Activated CD8-positive, alpha-beta T cell treated with anti-CD3 and anti-CD28 coated beads for 36 hours (primary cell): ENCODE results near the gene GPX8. TPM values are rescaled to one million over a fixed set of nuclear protein-coding genes. Genes with fewer than 3 reads are reported as not detected.

ENCODE experiments used
- ATAC-seq: fragments of 200-7000 bp; cut with Tn5 transposase; one replicate; pipeline ENCODE4 v1.10.0; 2021; ENCODE audit warnings: mild to moderate bottlenecking, moderate library complexity
- CTCF ChIA-PET: fragments of 350-600 bp; sonication (Branson Sonifier 250); formaldehyde crosslinking; loops from one replicate; lab custom pipeline; 2021; ENCODE audit warnings: antibody characterized with exemption; lab: Charles Lee
- POLR2A ChIA-PET: fragments of 350-600 bp; sonication (Branson Sonifier 250); formaldehyde crosslinking; loops from one replicate; lab custom pipeline; 2021; ENCODE audit warnings: antibody characterized with exemption; lab: Charles Lee
- DNase-seq: peaks from one replicate; pipeline ENCODE4 v3.0.0-alpha.2; 2020
- H3K27ac Mint-ChIP-seq: one replicate; pipeline ENCODE4 v1.8.0; 2021; ENCODE audit warnings: mild to moderate bottlenecking, mixed read lengths
- H3K27me3 Mint-ChIP-seq: one replicate; pipeline ENCODE4 v1.8.0; 2021; ENCODE audit warnings: mixed read lengths
- H3K36me3 Mint-ChIP-seq: one replicate; pipeline ENCODE4 v1.8.0; 2021; ENCODE audit warnings: low read depth, mixed read lengths
- H3K4me1 Mint-ChIP-seq: one replicate; pipeline ENCODE4 v1.8.0; 2021; ENCODE audit warnings: low read depth, mixed read lengths
- H3K4me3 Mint-ChIP-seq: one replicate; pipeline ENCODE4 v1.8.0; 2021; ENCODE audit warnings: mild to moderate bottlenecking, moderate library complexity, mixed read lengths
- H3K9me3 Mint-ChIP-seq: one replicate; pipeline ENCODE4 v1.8.0; 2021; ENCODE audit warnings: mixed read lengths
- CTCF ChIP-seq: fragments of 200-600 bp; IDR thresholded peaks from one replicate; pipeline ENCODE4 v1.8.0; 2022; ENCODE audit warnings: antibody characterized with exemption, mild to moderate bottlenecking
- intact Hi-C: fragments of 100-400 bp; cut with micrococcal nuclease; formaldehyde crosslinking; loops from one replicate; pipeline ENCODE4 v1.10.0; 2022
- total RNA-seq, 2 experiments: library from RNA; stranded (reverse); gene quantifications; one replicate each; pipeline ENCODE4 v1.2.3, GENCODE V29; 2021

The GPX8 gene
- total RNA-seq, 2 experiments from 2014 or later: not detected

GRCh38 chr5:55171471-55171870 lies 11.5 kb downstream of the GPX8 start:
- DNase-seq (no peak), ATAC-seq (no peak)
- H3K4me3 Mint-ChIP-seq: no peak overlapping the region
- CTCF ChIA-PET: interaction anchor here (0.8 to 3.8 kb wide), 16 partner anchors 10 to 520 kb away, joined by 3 to 51 read pairs (median 4); partner anchors contain the start of genes CCNO, GPX8 and MCIDAS
- POLR2A ChIA-PET: interaction anchor here (1.4 kb wide), 1 partner anchor 9 kb away, joined by 4 read pairs; no protein-coding TSS in a partner anchor
- H3K36me3 Mint-ChIP-seq: no peaks in the 10 kb centered on the region
- intact Hi-C loops: loop anchor here (5.0 kb wide), 3 partner anchors 61 to 521 kb away; partner anchors contain the start of genes CCNO, DHX29 and MTREX
- no peaks in the 10 kb centered on the region for H3K9me3 Mint-ChIP-seq
- H3K4me1 Mint-ChIP-seq: peaks cover 29% of the 10 kb centered on the region
- H3K27me3 Mint-ChIP-seq: peaks cover 45% of the 10 kb centered on the region
- no peak overlapping the region for H3K27ac Mint-ChIP-seq
- no peak for TF ChIP-seq CTCF

- Mint-ChIP-seq H3K4me3 (peak overlapping the region; percentile 83), H3K36me3 (no peaks in the 10 kb centered on the region), H3K27ac (no peak overlapping the region), H3K4me1 (peaks cover 35% of the 10 kb centered on the region), H3K27me3 (peaks cover 49% of the 10 kb centered on the region), H3K9me3 (no peaks in the 10 kb centered on the region)
- ATAC-seq (peak; percentile 77), DNase-seq (peak; percentile 70)
- CTCF ChIA-PET: interaction anchor here (0.6 to 3.8 kb wide), 24 partner anchors 10 to 519 kb away, joined by 3 to 51 read pairs (median 4); partner anchors contain the start of genes CCNO, DHX29, GPX8 and MCIDAS
- intact Hi-C loops: loop anchor here (5.0 kb wide), 3 partner anchors 60 to 520 kb away; partner anchors contain the start of genes CCNO, DHX29 and MTREX
- TF ChIP-seq CTCF: peak; percentile 83
- POLR2A ChIA-PET: interaction anchor here (0.5 to 1.4 kb wide), 2 partner anchors 10 to 292 kb away, joined by 3 to 4 read pairs; no protein-coding TSS in a partner anchor
Observed at GRCh38 chr5:55172051-55172899, 12.3 kb downstream of the GPX8 start.

- peak within 1 kb of the TSS; percentile 83 for H3K4me3 Mint-ChIP-seq
- ATAC-seq (peak; percentile 90), DNase-seq (peak; percentile 83)
- no peak for TF ChIP-seq CTCF
- peaks cover 35% of the 10 kb centered on the region for H3K4me1 Mint-ChIP-seq
- H3K9me3 Mint-ChIP-seq: no peaks in the 10 kb centered on the region
- H3K27ac Mint-ChIP-seq: no peak within 1 kb of the TSS
- POLR2A ChIA-PET: interaction anchor here (1.2 kb wide), 1 partner anchor 78 kb away, joined by 3 read pairs; no protein-coding TSS in a partner anchor
- CTCF ChIA-PET: interaction anchor here (0.7 to 3.8 kb wide), 14 partner anchors 11 to 519 kb away, joined by 3 to 51 read pairs (median 4); partner anchors contain the start of genes CCNO, DHX29, GPX8 and MCIDAS
- H3K27me3 Mint-ChIP-seq: peaks cover 52% of the 10 kb centered on the region
- H3K36me3 Mint-ChIP-seq: no peaks in the 10 kb centered on the region
- intact Hi-C loops: loop anchor here (5.0 kb wide), 3 partner anchors 59 to 519 kb away; partner anchors contain the start of genes CCNO, DHX29 and MTREX
Observed at GRCh38 chr5:55172937-55173686, 13.1 kb downstream of the GPX8 start, which contains the start of gene CDC20B. TSS of gene CDC20B (minus strand) at chr5:55173177. CDS start at chr5:55173000, 177 bp downstream.

GRCh38 chr5:55173687-55174230 lies 13.8 kb downstream of the GPX8 start:
- H3K36me3 Mint-ChIP-seq: no peaks in the 10 kb centered on the region
- peak; percentile 1 for ATAC-seq
- intact Hi-C loops: loop anchor here (5.0 kb wide), 3 partner anchors 59 to 519 kb away; partner anchors contain the start of genes CCNO, DHX29 and MTREX
- CTCF ChIA-PET: interaction anchor here (0.7 to 3.8 kb wide), 9 partner anchors 14 to 268 kb away, joined by 3 to 20 read pairs (median 4); partner anchors contain the start of genes CCNO, DHX29, GPX8 and MTREX
- POLR2A ChIA-PET: interaction anchor here (1.2 kb wide), 1 partner anchor 77 kb away, joined by 3 read pairs; no protein-coding TSS in a partner anchor
- peak; percentile 4 for DNase-seq
- H3K27me3 Mint-ChIP-seq: peaks cover 54% of the 10 kb centered on the region
- H3K27ac Mint-ChIP-seq: no peak overlapping the region
- no peaks in the 10 kb centered on the region for H3K9me3 Mint-ChIP-seq
- TF ChIP-seq CTCF: no peak
- peak overlapping the region; percentile 74 for H3K4me3 Mint-ChIP-seq
- H3K4me1 Mint-ChIP-seq: peaks cover 35% of the 10 kb centered on the region
